Measurements from ENCODE around the gene GALNT6.

DNA sequence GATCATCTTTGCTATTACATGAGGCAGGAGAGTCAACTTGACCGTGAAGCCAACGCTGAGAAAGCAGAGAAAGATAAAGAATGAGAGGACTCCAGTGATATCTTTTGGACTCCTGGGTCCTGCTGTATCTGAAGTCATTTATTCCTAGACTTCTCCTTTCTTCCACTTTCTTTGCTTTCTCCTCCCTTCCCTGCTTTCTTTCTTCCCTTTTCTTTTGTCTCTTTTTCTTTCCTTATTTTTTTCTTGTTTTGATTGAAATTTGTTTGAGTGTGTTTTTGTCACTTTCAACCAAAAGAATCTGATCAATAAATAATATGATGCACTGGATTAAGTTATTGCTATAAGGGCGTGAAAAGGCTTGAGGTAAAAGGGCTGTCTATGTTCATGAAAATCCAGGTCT, 13.4 kb upstream of the GALNT6 start:
- TF ChIP-seq HSF4 (CRISPR knock-in tag; IDR thresholded peaks at IDR 0.05; ENCODE audit: borderline replicate concordance) = no peak
- TF ChIP-seq U2AF1 (optimal IDR thresholded peaks at IDR 0.05; ENCODE audit: low read depth, low read length) = no peak
